ENCODE results near the gene INO80D.
A peak's percentile ranks its signal among the peaks of the same experiment; 100 is the strongest.
"Not testable (repeated sequence)": the region's sequence is repeated elsewhere in the genome, so short reads cannot be mapped to it uniquely, and the experiment has no call there.

The INO80D gene, protein sequence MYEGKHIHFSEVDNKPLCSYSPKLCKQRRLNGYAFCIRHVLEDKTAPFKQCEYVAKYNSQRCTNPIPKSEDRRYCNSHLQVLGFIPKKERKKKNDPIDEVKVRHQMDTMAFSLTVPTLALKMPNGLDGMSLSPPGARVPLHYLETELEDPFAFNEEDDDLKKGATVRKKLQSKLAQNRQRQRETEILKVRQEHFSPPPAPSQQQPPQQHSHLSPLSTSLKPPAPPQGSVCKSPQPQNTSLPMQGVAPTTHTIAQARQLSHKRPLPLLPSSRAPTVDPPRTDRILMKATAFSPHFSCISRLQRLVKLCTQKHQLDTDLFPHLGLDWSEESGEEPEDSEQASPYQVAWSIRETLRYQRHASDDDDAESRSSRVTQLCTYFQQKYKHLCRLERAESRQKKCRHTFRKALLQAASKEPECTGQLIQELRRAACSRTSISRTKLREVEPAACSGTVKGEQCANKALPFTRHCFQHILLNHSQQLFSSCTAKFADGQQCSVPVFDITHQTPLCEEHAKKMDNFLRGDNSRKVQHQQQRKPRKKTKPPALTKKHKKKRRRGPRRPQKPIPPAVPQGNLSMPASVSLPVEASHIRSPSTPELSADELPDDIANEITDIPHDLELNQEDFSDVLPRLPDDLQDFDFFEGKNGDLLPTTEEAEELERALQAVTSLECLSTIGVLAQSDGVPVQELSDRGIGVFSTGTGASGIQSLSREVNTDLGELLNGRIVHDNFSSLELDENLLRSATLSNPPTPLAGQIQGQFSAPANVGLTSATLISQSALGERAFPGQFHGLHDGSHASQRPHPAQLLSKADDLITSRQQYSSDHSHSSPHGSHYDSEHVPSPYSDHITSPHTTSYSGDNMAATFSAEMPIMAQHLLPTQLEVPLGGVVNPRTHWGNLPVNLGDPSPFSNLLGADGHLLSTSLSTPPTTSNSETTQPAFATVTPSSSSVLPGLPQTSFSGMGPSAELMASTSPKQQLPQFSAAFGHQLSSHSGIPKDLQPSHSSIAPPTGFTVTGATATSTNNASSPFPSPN

DNA sequence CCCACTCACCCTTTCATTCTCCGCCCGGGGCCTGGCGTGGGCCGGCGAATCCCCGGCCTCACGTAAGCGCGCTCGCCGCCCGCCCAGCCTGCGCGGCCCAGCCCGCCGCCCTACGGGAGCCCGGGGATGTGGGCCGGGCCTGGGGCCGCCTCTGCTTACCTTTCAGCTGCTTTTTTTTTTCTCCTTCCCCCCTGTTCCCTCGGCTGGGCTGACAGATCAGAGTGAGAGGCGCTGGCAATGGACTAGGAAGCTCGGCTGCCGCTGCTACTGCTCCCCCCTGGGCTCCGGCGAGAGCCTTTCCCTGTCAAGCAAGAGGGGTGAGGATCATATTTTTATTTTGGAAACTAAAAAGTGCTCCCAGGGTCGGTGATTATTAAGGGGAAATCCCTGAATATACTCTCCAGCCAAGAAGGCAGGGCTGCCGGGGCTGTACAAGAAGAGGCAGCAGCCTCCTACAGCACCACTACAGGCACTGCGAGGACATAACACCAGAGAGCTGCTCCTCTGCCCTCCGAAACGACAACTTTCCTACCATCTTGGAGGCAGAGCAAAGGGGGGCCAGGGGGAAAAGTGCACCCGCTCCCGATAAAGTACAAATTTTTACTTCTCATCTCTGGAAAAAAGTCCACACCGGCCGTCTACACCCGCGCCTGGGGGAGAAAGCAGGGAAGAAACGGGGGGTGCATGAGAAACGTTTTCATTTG, at the start of gene INO80D:
INO80D (minus strand) TSS at position 433 of the 704 bp plus-strand sequence. CDS start 23,158 bp downstream, outside the sequence.
- DNase-seq, result peak; percentile 86

DNA sequence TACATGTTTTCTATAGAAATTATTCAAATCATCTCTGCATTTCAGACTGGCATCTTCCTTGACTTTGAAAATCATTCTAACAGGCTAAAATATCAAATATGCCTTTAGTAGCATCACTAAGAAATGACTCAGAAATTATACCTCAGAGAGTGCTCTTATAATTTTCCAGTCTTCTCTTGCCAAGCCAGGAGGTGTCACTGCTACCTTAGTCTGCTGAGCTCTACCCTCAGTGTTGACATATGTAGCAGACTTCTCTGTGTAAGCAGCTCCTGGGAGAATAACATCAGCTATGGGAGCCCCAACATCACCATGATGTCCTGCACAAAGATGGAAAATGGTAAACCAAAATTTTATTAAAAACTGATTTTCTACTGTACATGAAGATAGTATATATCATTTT, 41.7 kb upstream of the INO80D start:
- DNase-seq, result no peak

DNA sequence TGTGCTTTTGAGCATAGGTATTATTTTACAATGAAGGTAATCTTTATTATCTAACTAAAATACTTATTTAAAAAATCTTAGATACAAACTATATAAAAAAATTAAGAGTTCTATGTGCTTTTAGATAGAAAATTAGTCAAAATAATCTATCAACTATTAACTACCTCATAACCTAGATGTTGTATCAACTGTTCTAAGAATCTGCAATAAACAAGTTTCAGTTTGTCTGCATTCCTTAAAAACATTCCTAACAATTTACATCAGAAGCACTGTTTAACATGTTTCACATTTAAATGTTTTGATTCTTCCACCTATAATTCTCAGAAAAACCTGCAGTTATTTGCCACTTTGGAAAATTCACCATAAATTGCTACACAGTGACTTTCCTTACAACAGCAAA, 39.9 kb upstream of the INO80D start:
- no peak for DNase-seq

DNA sequence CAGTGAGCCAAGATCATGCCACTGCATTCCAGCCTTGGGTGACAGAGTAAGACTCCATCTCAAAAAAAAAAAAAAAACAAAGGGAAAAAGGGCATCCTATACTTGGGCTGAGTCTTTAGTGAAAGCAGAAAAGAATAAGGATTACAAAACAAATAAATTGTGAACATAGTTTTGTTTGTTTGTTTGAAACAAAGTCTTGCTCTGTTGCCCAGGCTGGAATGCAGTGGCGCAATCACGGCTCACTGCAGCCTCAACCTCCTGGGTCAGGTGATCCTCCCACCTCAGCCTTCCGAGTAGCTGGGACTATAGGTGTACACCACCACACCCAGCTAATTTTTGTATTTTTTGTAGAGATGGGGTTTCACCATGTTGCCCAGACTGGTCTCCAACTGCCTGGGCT, 36.6 kb upstream of the INO80D start:
- not testable (repeated sequence) for DNase-seq

DNA sequence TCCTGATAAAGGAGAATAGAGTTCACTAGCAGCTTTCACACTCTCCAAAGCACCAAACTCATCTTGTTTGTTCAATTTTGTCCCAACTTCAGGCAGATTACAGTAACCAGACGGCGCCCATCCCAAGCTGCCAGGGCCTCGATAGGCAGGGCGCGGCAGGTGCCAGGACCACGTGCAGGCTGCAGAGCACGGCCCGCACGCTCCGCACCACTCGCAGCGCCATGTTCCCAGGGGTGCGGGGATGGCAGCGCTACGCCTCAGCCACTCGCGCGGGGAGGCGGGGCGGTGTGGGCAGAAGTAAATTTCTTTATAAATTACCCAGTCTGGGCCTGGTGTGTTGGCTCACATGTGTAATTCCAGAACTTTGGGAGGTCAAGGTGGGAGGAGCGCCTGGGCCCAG, 30.3 kb upstream of the INO80D start:
- no peak for DNase-seq

DNA sequence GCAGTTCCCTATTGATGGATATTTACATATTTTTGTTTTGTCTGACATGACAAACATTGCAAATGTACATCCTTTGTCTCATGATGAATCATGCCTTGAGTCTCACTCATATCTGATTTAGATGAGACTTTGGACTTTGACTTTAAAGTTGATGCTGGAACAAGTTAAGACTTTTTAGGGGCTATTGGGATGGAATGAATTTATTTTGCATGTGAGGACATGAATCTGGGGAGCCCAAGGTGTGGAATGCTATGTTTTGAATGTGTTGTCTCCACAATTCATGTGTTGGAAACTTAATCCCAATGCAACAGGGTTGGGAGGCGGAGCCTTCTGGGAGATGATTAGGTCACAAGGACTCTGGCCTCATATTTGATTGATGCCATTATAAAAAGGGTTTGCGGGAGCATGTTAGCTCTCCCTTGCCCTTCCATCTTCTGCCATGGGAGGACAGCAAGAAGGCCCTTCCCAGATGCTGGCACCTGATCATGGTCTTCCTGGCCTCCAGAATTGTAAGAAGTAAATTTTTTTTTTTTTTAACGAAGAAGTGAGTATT, 29.1 kb upstream of the INO80D start:
- DNase-seq, result no peak

DNA sequence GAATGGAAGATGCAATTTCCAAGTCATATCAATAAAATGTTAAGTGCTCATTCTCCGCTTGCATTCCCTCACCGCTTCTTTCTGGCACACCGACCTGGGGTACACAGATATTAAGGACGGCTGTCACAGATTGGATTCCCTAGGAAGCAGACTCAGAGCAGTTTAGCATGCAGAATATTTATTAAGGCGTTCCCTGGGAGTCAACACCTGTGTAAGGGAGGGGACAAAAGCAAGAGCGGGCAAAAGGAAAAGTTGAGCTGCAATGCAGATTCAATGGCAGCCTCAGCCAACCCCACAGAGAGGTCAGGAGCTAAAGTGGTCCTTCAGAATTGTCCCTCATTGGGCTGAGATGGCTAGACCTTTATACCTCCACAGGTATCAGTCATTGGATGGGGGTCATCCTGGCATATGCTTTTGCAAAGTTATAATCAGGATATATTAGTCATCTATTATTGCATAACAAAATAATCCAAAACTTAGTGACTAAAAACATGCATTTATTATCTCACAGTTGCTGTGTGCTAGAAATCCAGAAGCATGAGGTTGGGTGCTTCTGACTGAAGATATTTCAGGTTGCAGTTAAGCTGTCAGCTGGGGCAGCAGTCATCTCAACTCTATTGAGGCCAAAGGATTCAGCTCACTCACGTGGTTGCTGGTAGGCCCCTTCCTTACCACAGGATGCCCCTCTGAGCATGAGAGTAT, 27.0 kb upstream of the INO80D start:
- DNase-seq, result no peak

DNA sequence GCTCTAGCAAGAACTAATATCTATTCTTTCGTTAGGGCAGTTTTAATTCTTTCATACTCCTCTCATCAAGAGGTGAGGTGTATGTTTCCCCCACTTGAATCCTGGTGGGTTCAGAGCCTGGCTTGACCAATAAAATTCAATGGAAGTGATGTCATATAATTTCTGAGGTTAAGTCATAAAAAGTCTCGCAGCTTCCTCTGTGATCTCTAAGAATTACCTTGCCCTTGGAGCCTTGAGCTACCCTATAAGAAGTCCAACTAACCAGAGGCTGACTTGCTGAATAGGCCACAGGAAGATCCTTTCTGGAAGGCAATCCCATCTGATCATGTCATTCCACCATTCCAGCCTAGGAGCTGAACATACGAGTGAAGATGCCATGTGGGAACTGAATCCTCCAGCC, 26.1 kb upstream of the INO80D start:
- DNase-seq, result no peak

DNA sequence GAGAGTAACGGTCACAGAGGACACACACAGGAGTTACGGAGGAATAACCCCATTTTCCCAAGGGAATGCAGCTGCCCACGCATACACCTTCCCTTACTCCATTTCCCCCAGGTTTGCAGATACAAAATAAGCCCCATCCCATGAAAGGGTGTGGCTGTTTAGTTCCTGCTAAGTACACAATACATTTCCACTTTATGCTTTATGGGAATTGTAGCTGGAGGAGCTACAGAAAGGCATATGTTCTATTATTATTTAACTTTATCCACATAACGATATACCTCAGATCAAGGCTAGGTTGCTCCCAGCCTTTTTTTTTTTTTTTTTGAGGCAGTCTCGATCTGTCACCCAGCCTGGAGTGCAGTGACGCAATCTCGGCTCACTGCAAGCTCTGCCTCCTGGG, 22.7 kb upstream of the INO80D start:
- no peak for DNase-seq

DNA sequence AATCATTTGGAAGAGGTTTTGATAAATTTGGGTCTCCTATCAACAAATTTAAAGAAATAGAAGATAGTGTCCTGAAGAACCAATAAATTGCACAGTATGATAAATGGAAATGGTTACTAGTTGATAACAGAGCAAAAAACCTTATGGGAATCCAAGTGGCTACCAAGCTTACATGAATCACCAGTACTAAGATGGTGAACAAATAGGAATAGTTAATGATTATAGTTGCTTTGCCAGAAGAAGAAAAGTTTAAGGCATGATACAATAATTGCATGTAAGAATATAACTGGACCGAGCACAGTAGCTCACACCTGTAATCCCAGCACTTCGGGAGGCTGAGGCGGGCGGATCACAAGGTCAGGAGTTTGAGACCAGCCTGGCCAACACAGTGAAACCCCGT, 19.6 kb upstream of the INO80D start:
- DNase-seq, result no peak

DNA sequence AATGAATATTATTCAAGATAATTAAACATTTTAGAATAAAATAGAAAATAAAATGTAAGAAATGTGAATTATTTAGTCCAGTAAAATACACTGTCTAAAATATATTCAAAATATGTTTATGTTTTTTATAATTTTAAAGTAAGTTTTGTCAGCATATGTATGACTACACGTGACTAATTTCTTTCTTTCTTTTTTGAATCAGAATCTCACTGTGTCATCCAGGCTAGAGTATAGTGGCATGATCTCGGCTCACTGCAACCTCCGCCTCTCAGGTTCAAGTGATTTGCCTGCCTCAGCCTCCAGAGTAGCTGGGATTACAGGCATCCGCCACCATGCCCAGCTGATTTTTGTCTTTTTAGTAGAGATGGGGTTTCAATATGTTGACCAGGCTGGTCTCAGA, 19.1 kb upstream of the INO80D start:
- peak; percentile 12 for DNase-seq

DNA sequence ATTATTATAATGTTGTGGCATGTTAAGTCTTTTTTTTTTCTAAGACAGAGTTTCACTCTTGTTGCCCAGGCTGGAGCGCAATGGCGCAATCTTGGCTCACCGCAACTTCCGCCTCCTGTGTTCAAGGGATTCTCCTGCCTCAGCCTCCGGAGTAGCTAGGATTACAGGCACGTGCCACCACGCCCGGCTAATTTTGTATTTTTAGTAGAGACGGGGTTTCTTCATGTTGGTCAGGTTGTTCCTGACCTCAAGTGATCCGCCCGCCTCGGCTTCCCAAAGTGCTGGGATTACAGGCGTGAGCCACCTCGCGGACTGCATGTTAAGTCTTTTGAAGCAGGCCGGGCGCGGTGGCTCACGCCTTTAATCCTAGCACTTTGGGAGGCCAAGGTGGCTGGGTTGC, 12.9 kb upstream of the INO80D start:
- DNase-seq, result not testable (repeated sequence)

DNA sequence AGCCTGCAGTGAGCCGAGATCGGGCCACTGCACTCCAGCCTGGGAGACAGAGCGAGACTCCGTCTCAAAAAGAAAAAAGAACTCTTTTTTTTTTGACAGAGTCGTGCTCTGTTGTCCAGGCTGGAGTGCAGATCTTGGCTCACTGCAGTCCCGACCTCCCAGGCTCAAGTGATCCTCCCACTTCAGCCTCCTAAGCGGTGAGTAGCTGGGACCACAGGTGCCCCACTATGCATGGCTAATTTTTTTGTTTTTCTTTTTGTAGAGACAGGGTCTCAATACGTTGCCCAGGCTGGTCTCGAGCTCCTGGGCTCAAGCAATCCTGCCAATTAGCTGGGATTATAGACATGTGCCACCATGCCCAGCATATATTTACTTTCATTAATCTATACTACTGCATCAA, 12.5 kb upstream of the INO80D start:
- no peak for DNase-seq

DNA sequence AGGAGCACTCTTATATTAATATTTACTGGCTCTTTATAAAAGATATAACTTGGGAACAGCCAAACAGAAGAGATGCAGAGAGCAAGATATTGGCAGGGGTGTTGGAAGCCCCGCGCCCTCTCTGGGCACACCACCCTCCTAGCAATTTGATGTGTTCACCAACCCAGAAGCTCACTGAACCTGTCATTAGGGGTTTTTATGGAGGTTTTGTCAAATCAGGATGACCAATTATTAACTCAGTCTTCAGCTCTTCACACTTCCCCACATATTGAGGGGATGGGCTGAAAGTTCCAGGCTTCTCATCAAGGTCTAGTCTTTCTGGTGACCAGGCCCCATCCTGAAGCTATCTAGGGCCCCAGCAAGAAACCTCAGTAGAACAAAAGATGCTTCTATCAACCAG, 10.9 kb upstream of the INO80D start:
- no peak for DNase-seq

DNA sequence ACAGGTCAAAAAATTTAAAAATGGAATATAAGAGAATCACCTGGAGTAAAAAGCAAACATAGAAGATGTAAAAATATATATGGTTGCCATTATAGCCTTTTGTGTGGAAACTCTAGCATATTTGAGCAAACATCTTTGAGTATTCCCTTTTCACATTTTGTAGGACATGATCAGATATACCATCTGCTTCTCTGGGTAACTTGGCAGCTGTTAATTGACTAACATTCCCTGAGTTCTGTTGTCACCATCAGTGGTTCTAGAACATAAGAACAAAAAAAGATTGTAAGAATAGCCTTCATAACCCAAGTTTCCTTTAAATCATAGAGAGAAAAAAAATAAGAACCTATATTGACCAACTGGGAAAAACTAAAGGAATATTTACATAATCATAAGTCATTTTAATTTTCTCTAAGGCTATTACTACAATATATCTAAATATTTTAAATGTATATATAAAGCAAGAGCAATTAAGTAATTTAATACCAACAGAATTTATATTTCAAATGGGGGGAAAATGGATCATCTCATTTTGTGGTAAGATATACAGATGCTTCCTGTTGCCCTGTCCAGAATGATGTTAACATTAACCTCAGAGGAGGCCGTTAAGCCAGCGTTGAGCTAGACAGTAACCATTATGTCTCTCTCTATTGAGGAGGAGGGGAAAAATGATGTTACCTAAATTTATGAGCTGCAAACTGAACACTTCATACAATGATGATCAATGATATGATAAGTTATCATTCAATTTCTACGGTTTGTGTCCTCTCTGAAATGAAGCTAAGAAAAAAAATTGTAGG, 9.8 kb upstream of the INO80D start:
- DNase-seq, result no peak

DNA sequence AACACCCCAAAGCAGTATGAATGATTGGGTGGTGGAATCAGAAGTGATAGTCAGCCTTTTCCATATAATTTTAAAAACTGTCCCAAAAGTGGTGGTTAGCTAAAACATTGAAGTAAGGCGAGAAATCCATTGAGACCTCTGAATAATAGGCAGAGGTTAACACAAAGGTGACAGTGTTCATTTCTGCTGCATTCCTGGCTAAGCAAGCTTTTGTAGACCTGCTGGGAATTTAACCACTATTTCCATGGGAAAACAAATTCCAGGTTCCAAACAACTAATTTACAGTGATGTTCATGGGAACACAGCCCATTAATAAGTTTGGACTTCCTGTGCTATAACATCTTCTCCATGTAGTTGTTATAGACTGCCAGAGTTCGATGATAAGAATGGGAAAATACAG, 6.3 kb upstream of the INO80D start:
- DNase-seq, result no peak

DNA sequence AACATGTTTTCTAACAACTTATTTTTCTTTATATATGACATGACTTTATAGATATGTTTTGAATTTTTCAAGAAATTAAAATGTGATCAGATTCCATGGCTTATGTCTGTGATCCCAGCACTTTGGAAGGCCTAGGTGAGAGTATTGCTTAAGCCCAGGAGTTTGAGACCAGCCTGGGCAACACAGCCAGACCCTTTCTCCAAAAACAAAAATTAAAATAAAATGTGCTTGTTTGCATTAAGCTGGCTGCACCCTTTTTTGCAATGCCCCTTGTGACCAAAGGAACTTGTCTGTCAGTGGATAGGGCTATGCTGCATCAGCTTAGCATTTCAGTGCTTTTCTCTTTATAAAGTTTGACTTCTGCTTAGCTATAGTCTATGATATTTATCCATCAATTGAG, 2.3 kb upstream of the INO80D start:
- DNase-seq, result no peak

DNA sequence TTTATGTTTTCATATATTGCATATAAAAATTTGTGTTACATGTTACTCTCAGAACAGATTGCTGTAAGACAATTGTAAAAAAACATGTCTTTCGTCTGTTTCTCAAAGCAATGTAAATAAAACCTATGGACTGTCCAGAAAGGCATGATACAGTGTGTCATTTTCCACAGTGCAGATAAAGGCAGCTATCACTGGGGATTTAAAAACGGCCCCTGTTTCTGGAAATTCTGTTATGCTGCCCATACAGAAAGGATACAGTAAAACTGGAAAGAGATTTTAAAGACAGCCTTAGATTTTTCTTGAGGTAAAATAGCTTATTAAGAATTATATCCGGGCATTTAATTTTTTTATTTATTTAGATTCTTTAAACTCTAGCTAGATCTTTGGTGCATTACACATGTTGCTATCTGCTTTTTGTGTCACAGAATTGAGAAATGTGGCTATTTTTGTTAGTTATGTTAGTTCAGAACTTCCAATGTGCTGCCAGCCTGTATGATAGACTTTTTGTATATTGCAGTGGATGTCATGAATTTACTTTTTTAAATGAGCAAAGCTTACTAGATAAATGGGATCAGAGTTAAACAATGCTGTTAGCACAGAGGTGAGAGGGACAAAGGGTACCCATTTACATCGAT, 859 bp upstream of the INO80D start:
- no peak for DNase-seq

DNA sequence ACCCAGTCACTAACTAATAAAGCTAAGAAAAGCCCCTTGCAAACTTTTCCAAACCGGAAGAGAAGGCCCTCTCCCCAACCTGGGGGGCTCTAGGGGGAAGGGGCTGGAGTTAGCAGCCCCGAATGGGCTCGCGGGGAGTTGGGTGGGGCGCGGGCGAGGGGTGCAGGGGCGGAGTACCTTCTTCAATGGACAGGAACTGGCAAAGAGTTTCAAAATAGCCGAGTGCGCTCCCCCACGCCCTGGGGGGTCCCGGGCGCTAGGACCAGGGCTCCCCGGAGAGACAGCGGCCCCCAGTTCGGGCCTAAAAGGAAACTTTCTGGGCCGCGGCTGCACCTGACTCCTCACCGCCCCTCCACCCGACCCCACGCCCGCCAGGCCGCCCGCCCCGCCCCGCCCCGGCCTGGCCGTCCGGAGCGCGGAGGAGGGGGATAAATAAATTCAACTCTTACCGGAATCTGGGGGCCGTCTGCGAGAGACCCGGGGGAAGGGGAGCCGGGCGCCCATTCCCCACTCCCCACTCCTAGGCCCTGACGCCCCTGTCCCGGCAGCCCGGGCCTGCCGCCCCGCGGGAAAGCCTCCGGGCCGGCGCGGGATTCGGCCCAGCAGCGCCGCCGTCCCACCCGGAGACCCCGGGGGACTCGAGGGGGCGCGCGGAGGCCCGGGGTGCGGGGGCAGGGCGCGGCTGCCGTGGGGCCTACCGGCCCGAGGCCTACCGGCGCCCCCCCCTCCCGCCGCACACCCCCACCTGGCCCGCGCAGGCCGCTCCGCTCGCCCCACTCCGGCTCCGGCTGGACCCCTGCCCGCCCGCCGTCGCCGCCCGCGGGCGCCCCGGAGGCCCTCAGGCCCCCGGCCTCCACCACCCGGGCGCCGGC, 868 bp downstream of the INO80D start:
- DNase-seq, result peak; percentile 42

DNA sequence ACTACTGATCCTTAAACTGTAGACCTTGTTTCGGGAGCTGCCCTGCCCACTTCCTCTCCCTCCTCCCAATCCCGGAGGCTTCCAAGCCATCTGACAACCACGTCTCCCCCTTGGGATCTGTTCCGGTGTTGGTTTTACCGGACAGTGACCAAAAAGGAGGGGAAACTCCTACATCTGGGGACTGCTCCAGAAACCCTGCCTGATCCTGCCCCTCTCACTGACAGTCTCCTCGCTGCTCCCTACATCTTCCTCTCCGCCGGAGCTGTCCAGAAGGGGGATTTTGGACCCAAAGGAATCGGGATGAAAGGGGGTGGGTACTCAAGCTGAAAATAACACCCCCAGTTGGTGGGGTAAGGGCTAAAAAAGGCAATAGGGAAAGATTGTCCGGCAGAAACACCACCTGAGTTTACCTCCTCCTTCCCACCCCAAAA, 1.5 kb downstream of the INO80D start:
- peak; percentile 20 for DNase-seq
